Gastroesophageal sphincter (tissue), 4 donors: ENCODE data around the gene DACT3. TPM values are rescaled to one million over a fixed set of nuclear protein-coding genes. Genes with fewer than 3 reads are reported as not detected.
A peak's percentile ranks its signal among the peaks of the same experiment; 100 is the strongest.

Experiments
- ATAC-seq: fragments of 150-250 bp; one replicate; pipeline ENCODE4 v1.9.1; 2016; ENCODE audit warnings: mild to moderate bottlenecking, moderate library complexity
- H3K27ac ChIP-seq, 4 donors: fragments of 200-600 bp; sonication (generic) in 3 of 4; 1 replicate in 3 of 4; 2 replicates in 1 of 4; pipeline ENCODE4 v1.5.1; 2016 to 2019
- H3K27me3 ChIP-seq: fragments of 200-600 bp; sonication (generic); one replicate; pipeline ENCODE4 v1.5.1; 2019
- H3K36me3 ChIP-seq, 2 donors: fragments of 200-600 bp; sonication (generic); one replicate each; pipeline ENCODE4 v1.5.1; 2019; ENCODE audit warnings: control low read depth in 1 of 2
- H3K4me1 ChIP-seq, 3 donors: fragments of 200-600 bp; sonication (generic); 1 replicate in 2 of 3; 2 replicates in 1 of 3; pipeline ENCODE4 v1.5.1; 2016 to 2019; ENCODE audit warnings: control low read depth in 2 of 3
- H3K4me3 ChIP-seq, 2 donors: fragments of 200-600 bp; sonication (generic); one replicate each; pipeline ENCODE4 v1.5.1; 2019; ENCODE audit warnings: mild to moderate bottlenecking in 1 of 2, moderate library complexity in 1 of 2
- H3K9me3 ChIP-seq, 3 donors: fragments of 200-600 bp; sonication (generic); one replicate each; pipeline ENCODE4 v1.5.1; 2017 to 2019; ENCODE audit warnings: control low read depth in 2 of 3
- EP300 ChIP-seq: sonication (generic); formaldehyde crosslinking; IDR thresholded peaks from one replicate; pipeline ENCODE4 v1.6.1; 2017; ENCODE audit warnings: antibody characterized with exemption, mild to moderate bottlenecking
- POLR2A ChIP-seq, 2 donors: fragments of 450-650 bp; IDR thresholded peaks; one replicate each; pipeline ENCODE4 v1.6.1; 2017; ENCODE audit warnings: antibody characterized with exemption in 2 of 2, mild to moderate bottlenecking in 2 of 2, moderate library complexity in 1 of 2
- POLR2AphosphoS5 ChIP-seq: sonication (generic); formaldehyde crosslinking; IDR thresholded peaks from one replicate; pipeline ENCODE4 v1.6.1; 2017; ENCODE audit warnings: antibody characterized with exemption
- WGBS, 2 donors: methylation state at CpG; one replicate each; pipeline ENCODE4 v1.1.5; 2018; ENCODE audit warnings: low coverage in 1 of 2; 5-methylcytosine and 5-hydroxymethylcytosine counted together
- total RNA-seq, 4 donors: library from RNA; depleted of rRNA; stranded (reverse); fragments of >200 nt; gene quantifications; one replicate each; pipeline ENCODE4 v1.1.0, GENCODE V29; 2016
- TF ChIP-seq, protein P1 (sequence below), 4 experiments: fragments of 200-600 bp in 2 of 4; fragments of 450-650 bp in 2 of 4; sonication (generic) in 1 of 4; IDR thresholded peaks; one replicate each; pipeline ENCODE4 v1.5.1; 2017 to 2019; ENCODE audit warnings: antibody characterized with exemption in 4 of 4, mild to moderate bottlenecking in 2 of 4, moderate library complexity in 2 of 4

Gene DACT3
- total RNA-seq, 4 donors from 2014 or later = 42.9 to 105 (median 53.1) TPM

GRCh38 chr19:46615966-46616365, 45.0 kb downstream of the DACT3 start:
- Histone ChIP-seq H3K36me3 (no peaks in the 10 kb centered on the region), H3K27me3 (no peaks in the 10 kb centered on the region), H3K4me1 (peaks cover 0 to 60% (median 29%) of the 10 kb centered on the region in 3 donors), H3K4me3 (no peak overlapping the region), H3K9me3 (no peaks in the 10 kb centered on the region), H3K27ac (no peak overlapping the region)
- TF ChIP-seq, protein P1, sequence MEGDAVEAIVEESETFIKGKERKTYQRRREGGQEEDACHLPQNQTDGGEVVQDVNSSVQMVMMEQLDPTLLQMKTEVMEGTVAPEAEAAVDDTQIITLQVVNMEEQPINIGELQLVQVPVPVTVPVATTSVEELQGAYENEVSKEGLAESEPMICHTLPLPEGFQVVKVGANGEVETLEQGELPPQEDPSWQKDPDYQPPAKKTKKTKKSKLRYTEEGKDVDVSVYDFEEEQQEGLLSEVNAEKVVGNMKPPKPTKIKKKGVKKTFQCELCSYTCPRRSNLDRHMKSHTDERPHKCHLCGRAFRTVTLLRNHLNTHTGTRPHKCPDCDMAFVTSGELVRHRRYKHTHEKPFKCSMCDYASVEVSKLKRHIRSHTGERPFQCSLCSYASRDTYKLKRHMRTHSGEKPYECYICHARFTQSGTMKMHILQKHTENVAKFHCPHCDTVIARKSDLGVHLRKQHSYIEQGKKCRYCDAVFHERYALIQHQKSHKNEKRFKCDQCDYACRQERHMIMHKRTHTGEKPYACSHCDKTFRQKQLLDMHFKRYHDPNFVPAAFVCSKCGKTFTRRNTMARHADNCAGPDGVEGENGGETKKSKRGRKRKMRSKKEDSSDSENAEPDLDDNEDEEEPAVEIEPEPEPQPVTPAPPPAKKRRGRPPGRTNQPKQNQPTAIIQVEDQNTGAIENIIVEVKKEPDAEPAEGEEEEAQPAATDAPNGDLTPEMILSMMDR (IDR thresholded peaks at IDR 0.05) = no peak
- no peak for TF ChIP-seq POLR2A (IDR thresholded peaks at IDR 0.05)
- TF ChIP-seq EP300 = no peak
- TF ChIP-seq POLR2AphosphoS5 = no peak
- 68 to 93% methylated on average over 3 to 4 of the region's 10 CpGs for WGBS, 2 donors
- ATAC-seq = no peak

DNA sequence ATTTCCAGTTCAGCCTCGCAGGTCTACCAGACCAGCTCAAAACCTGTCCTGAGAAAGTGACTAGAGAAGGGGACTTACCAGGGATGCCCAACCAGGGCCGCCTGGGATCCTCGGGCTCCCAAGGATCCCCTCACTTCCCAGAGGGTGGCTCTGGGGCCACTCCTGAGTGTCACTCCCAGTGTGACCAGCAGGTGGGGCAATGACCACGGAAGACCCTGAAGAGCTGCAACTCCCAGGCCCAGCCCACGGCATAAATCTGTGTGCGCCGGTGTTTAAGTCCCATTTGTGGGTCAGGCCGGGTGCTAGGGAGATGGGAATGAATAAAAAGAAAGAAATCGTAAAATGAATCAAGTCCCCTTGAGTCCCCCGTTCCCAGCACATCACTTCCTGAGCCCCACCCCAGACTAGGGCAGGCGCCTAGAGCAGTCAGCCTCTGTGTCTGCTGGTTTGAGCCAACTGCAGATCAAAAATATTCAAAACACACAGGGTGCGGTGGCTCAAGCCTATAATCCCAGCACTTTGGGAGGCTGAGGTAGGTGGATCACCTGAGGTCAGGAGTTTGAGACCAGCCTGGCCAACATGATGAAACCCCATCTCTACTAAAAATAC, 46.8 kb downstream of the DACT3 start:
- no peaks in the 10 kb centered on the region for H3K9me3 ChIP-seq
- WGBS, 2 donors = 10 to 12% methylated on average over 4 of the region's 12 CpGs
- no peaks in the 10 kb centered on the region for H3K27me3 ChIP-seq
- peak overlapping the region in 2 of 4 donors; percentile 11 to 46 for H3K27ac ChIP-seq
- peaks cover 0 to 42% (median 16%) of the 10 kb centered on the region in 3 donors for H3K4me1 ChIP-seq
- no peak for TF ChIP-seq POLR2AphosphoS5
- TF ChIP-seq, protein P1 (IDR thresholded peaks at IDR 0.05) = peak in 3 of 4 experiments; percentile 94 to 95 (median 94)
- H3K36me3 ChIP-seq = peaks cover 0 to 13% of the 10 kb centered on the region in 2 donors
- H3K4me3 ChIP-seq = no peak overlapping the region
- peak; percentile 88 for ATAC-seq

- Histone ChIP-seq H3K4me3 (no peak overlapping the region), H3K27ac (no peak overlapping the region), H3K36me3 (peaks cover 0 to 20% of the 10 kb centered on the region in 2 donors), H3K9me3 (no peaks in the 10 kb centered on the region), H3K4me1 (peaks cover 0 to 35% (median 9%) of the 10 kb centered on the region in 3 donors), H3K27me3 (no peaks in the 10 kb centered on the region)
- TF ChIP-seq POLR2AphosphoS5 (no peak), EP300 (no peak), POLR2A (IDR thresholded peaks at IDR 0.05) (no peak)
- TF ChIP-seq, protein P1 (IDR thresholded peaks at IDR 0.05) = no peak
- ATAC-seq = no peak
- no CpG with 5 or more reads among the region's 22 CpGs for WGBS, 2 donors
Measured at GRCh38 chr19:46613525-46613924, 47.5 kb downstream of the DACT3 start.

GRCh38 chr19:46611776-46612175, 49.2 kb downstream of the DACT3 start:
- Histone ChIP-seq H3K27ac (no peak overlapping the region), H3K4me1 (peaks cover 0 to 31% (median 0%) of the 10 kb centered on the region in 3 donors), H3K9me3 (no peaks in the 10 kb centered on the region), H3K4me3 (no peak overlapping the region), H3K36me3 (peaks cover 0 to 38% of the 10 kb centered on the region in 2 donors), H3K27me3 (no peaks in the 10 kb centered on the region)
- TF ChIP-seq EP300 (no peak), POLR2A (IDR thresholded peaks at IDR 0.05) (no peak), POLR2AphosphoS5 (no peak)
- TF ChIP-seq, protein P1 (IDR thresholded peaks at IDR 0.05) = no peak
- 100% methylated on average over 1 of the region's 6 CpGs; no CpG with 5 or more reads in 1 of the 2 donors for WGBS, 2 donors
- no peak for ATAC-seq
